Measurements from ENCODE around the gene RBMS1.

Gene RBMS1

GRCh38 chr2:160282063-160282580 lies 211.5 kb downstream of the RBMS1 start:
- Histone ChIP-seq H4K91ac (ENCODE audit: low read depth, low read length, poor library complexity) (no peak overlapping the region), H3K9me3 (replicated peaks in 1 of 2; ENCODE audit: control insufficient read depth in 2 of 2, insufficient read depth in 1 of 2, low read depth in 1 of 2, low read length in 2 of 2) (no peaks in the 10 kb centered on the region), H3K4ac (ENCODE audit: low read length) (no peak overlapping the region), H3K23ac (ENCODE audit: low read depth, low read length, poor library complexity) (no peak overlapping the region), H4K8ac (ENCODE audit: low read depth, low read length) (no peak overlapping the region), H2BK120ac (ENCODE audit: low read depth, low read length) (no peak overlapping the region), H3K4me2 (ENCODE audit: insufficient read depth, low read length, poor library complexity, severe bottlenecking) (no peak overlapping the region), H2AFZ (ENCODE audit: low read length) (no peak overlapping the region), H2BK12ac (ENCODE audit: low read length) (no peak overlapping the region), H3K18ac (ENCODE audit: low read length) (no peak overlapping the region), H2AK5ac (ENCODE audit: low read depth, low read length) (no peak overlapping the region), H3K27me3 (ENCODE audit: control insufficient read depth in 3 of 3, insufficient read depth in 3 of 3, low read depth in 1 of 3, low read length in 3 of 3) (no peaks in the 10 kb centered on the region), H3K4me1 (ENCODE audit: control insufficient read depth in 2 of 2, insufficient read depth in 1 of 2, low read depth in 1 of 2, low read length in 2 of 2) (no peaks in the 10 kb centered on the region), H3K79me1 (ENCODE audit: low read depth, low read length) (no peaks in the 10 kb centered on the region), H2BK5ac (ENCODE audit: low read length) (no peak overlapping the region), H3K36me3 (replicated peaks in 1 of 2; ENCODE audit: control insufficient read depth in 2 of 2, insufficient read depth in 2 of 2, low read length in 2 of 2) (peaks cover 5 to 97% of the 10 kb centered on the region in 2 donors), H3K9ac (ENCODE audit: low read depth, low read length, poor library complexity) (no peak overlapping the region), H3K27ac (replicated peaks; ENCODE audit: low read length) (no peak overlapping the region), H3K14ac (ENCODE audit: low read length) (no peak overlapping the region), H3K4me3 (ENCODE audit: low read length in 2 of 2) (no peak overlapping the region), H2BK15ac (ENCODE audit: low read length) (no peak overlapping the region)
- no peak for DNase-seq (ENCODE audit: low spot score)
- WGBS, 2 donors (ENCODE audit: extremely low coverage in 2 of 2, insufficient read length in 2 of 2, insufficient replicate concordance in 1 of 2), result no CpG with 5 or more reads among the region's 2 CpGs

GRCh38 chr2:160281213-160281612 lies 212.4 kb downstream of the RBMS1 start:
- no peaks in the 10 kb centered on the region for H3K27me3 ChIP-seq (ENCODE audit: control insufficient read depth in 3 of 3, insufficient read depth in 3 of 3, low read depth in 1 of 3, low read length in 3 of 3)
- H3K4me1 ChIP-seq (ENCODE audit: control insufficient read depth in 2 of 2, insufficient read depth in 1 of 2, low read depth in 1 of 2, low read length in 2 of 2), result no peaks in the 10 kb centered on the region
- H3K9me3 ChIP-seq (replicated peaks in 1 of 2; ENCODE audit: control insufficient read depth in 2 of 2, insufficient read depth in 1 of 2, low read depth in 1 of 2, low read length in 2 of 2), result no peaks in the 10 kb centered on the region
- no peak overlapping the region for H4K91ac ChIP-seq (ENCODE audit: low read depth, low read length, poor library complexity)
- no peak overlapping the region for H2BK12ac ChIP-seq (ENCODE audit: low read length)
- H3K79me1 ChIP-seq (ENCODE audit: low read depth, low read length), result no peaks in the 10 kb centered on the region
- no peak overlapping the region for H3K27ac ChIP-seq (replicated peaks; ENCODE audit: low read length)
- no CpG with 5 or more reads among the region's 1 CpG for WGBS, 2 donors (ENCODE audit: extremely low coverage in 2 of 2, insufficient read length in 2 of 2, insufficient replicate concordance in 1 of 2)
- H2BK5ac ChIP-seq (ENCODE audit: low read length), result no peak overlapping the region
- peaks cover 8 to 97% of the 10 kb centered on the region in 2 donors for H3K36me3 ChIP-seq (replicated peaks in 1 of 2; ENCODE audit: control insufficient read depth in 2 of 2, insufficient read depth in 2 of 2, low read length in 2 of 2)
- H3K4me2 ChIP-seq (ENCODE audit: insufficient read depth, low read length, poor library complexity, severe bottlenecking), result no peak overlapping the region
- H2AFZ ChIP-seq (ENCODE audit: low read length), result no peak overlapping the region
- no peak overlapping the region for H3K4ac ChIP-seq (ENCODE audit: low read length)
- no peak overlapping the region for H4K8ac ChIP-seq (ENCODE audit: low read depth, low read length)
- H3K4me3 ChIP-seq (ENCODE audit: low read length in 2 of 2), result no peak overlapping the region
- no peak for DNase-seq (ENCODE audit: low spot score)
- no peak overlapping the region for H3K9ac ChIP-seq (ENCODE audit: low read depth, low read length, poor library complexity)
- H2BK120ac ChIP-seq (ENCODE audit: low read depth, low read length), result no peak overlapping the region
- no peak overlapping the region for H3K18ac ChIP-seq (ENCODE audit: low read length)
- H3K14ac ChIP-seq (ENCODE audit: low read length), result no peak overlapping the region
- no peak overlapping the region for H2AK5ac ChIP-seq (ENCODE audit: low read depth, low read length)
- H2BK15ac ChIP-seq (ENCODE audit: low read length), result no peak overlapping the region
- no peak overlapping the region for H3K23ac ChIP-seq (ENCODE audit: low read depth, low read length, poor library complexity)

GRCh38 chr2:160279813-160280465 lies 213.7 kb downstream of the RBMS1 start:
- Histone ChIP-seq H3K4me1 (ENCODE audit: control insufficient read depth in 2 of 2, insufficient read depth in 1 of 2, low read depth in 1 of 2, low read length in 2 of 2) (no peaks in the 10 kb centered on the region), H3K36me3 (replicated peaks in 1 of 2; ENCODE audit: control insufficient read depth in 2 of 2, insufficient read depth in 2 of 2, low read length in 2 of 2) (peaks cover 8 to 99% of the 10 kb centered on the region in 2 donors), H3K4me2 (ENCODE audit: insufficient read depth, low read length, poor library complexity, severe bottlenecking) (no peak overlapping the region), H3K9ac (ENCODE audit: low read depth, low read length, poor library complexity) (no peak overlapping the region), H3K18ac (ENCODE audit: low read length) (no peak overlapping the region), H3K27me3 (ENCODE audit: control insufficient read depth in 3 of 3, insufficient read depth in 3 of 3, low read depth in 1 of 3, low read length in 3 of 3) (no peaks in the 10 kb centered on the region), H2BK12ac (ENCODE audit: low read length) (no peak overlapping the region), H3K9me3 (replicated peaks in 1 of 2; ENCODE audit: control insufficient read depth in 2 of 2, insufficient read depth in 1 of 2, low read depth in 1 of 2, low read length in 2 of 2) (no peaks in the 10 kb centered on the region), H4K8ac (ENCODE audit: low read depth, low read length) (no peak overlapping the region), H3K79me1 (ENCODE audit: low read depth, low read length) (no peaks in the 10 kb centered on the region), H3K4me3 (ENCODE audit: low read length in 2 of 2) (no peak overlapping the region), H3K4ac (ENCODE audit: low read length) (no peak overlapping the region), H4K91ac (ENCODE audit: low read depth, low read length, poor library complexity) (no peak overlapping the region), H3K27ac (replicated peaks; ENCODE audit: low read length) (no peak overlapping the region), H3K23ac (ENCODE audit: low read depth, low read length, poor library complexity) (no peak overlapping the region), H2AFZ (ENCODE audit: low read length) (no peak overlapping the region), H2BK15ac (ENCODE audit: low read length) (no peak overlapping the region), H2BK120ac (ENCODE audit: low read depth, low read length) (no peak overlapping the region), H2AK5ac (ENCODE audit: low read depth, low read length) (no peak overlapping the region), H3K14ac (ENCODE audit: low read length) (no peak overlapping the region), H2BK5ac (ENCODE audit: low read length) (no peak overlapping the region)
- no CpG with 5 or more reads among the region's 5 CpGs for WGBS, 2 donors (ENCODE audit: extremely low coverage in 2 of 2, insufficient read length in 2 of 2, insufficient replicate concordance in 1 of 2)
- DNase-seq (ENCODE audit: low spot score), result no peak

GRCh38 chr2:160278879-160279177 lies 214.8 kb downstream of the RBMS1 start:
- no peak overlapping the region for H2AFZ ChIP-seq (ENCODE audit: low read length)
- H3K27ac ChIP-seq (replicated peaks; ENCODE audit: low read length), result no peak overlapping the region
- H2BK12ac ChIP-seq (ENCODE audit: low read length), result no peak overlapping the region
- no peak overlapping the region for H3K14ac ChIP-seq (ENCODE audit: low read length)
- no peak overlapping the region for H3K4me2 ChIP-seq (ENCODE audit: insufficient read depth, low read length, poor library complexity, severe bottlenecking)
- WGBS, 2 donors (ENCODE audit: extremely low coverage in 2 of 2, insufficient read length in 2 of 2, insufficient replicate concordance in 1 of 2), result no CpG with 5 or more reads among the region's 2 CpGs
- H3K23ac ChIP-seq (ENCODE audit: low read depth, low read length, poor library complexity), result no peak overlapping the region
- peaks cover 7 to 99% of the 10 kb centered on the region in 2 donors for H3K36me3 ChIP-seq (replicated peaks in 1 of 2; ENCODE audit: control insufficient read depth in 2 of 2, insufficient read depth in 2 of 2, low read length in 2 of 2)
- no peaks in the 10 kb centered on the region for H3K4me1 ChIP-seq (ENCODE audit: control insufficient read depth in 2 of 2, insufficient read depth in 1 of 2, low read depth in 1 of 2, low read length in 2 of 2)
- H2BK15ac ChIP-seq (ENCODE audit: low read length), result no peak overlapping the region
- H3K9me3 ChIP-seq (replicated peaks in 1 of 2; ENCODE audit: control insufficient read depth in 2 of 2, insufficient read depth in 1 of 2, low read depth in 1 of 2, low read length in 2 of 2), result no peaks in the 10 kb centered on the region
- no peaks in the 10 kb centered on the region for H3K79me1 ChIP-seq (ENCODE audit: low read depth, low read length)
- H4K8ac ChIP-seq (ENCODE audit: low read depth, low read length), result no peak overlapping the region
- H2BK5ac ChIP-seq (ENCODE audit: low read length), result no peak overlapping the region
- no peak overlapping the region for H3K9ac ChIP-seq (ENCODE audit: low read depth, low read length, poor library complexity)
- no peak overlapping the region for H3K18ac ChIP-seq (ENCODE audit: low read length)
- DNase-seq (ENCODE audit: low spot score), result no peak
- H2BK120ac ChIP-seq (ENCODE audit: low read depth, low read length), result no peak overlapping the region
- no peak overlapping the region for H2AK5ac ChIP-seq (ENCODE audit: low read depth, low read length)
- no peak overlapping the region for H3K4me3 ChIP-seq (ENCODE audit: low read length in 2 of 2)
- no peak overlapping the region for H4K91ac ChIP-seq (ENCODE audit: low read depth, low read length, poor library complexity)
- no peaks in the 10 kb centered on the region for H3K27me3 ChIP-seq (ENCODE audit: control insufficient read depth in 3 of 3, insufficient read depth in 3 of 3, low read depth in 1 of 3, low read length in 3 of 3)
- no peak overlapping the region for H3K4ac ChIP-seq (ENCODE audit: low read length)
